Measurements from ENCODE around the gene DNMT1.
"Not testable (repeated sequence)": the region's sequence is repeated elsewhere in the genome, so short reads cannot be mapped to it uniquely, and the experiment has no call there.

DNMT1 gene

DNA sequence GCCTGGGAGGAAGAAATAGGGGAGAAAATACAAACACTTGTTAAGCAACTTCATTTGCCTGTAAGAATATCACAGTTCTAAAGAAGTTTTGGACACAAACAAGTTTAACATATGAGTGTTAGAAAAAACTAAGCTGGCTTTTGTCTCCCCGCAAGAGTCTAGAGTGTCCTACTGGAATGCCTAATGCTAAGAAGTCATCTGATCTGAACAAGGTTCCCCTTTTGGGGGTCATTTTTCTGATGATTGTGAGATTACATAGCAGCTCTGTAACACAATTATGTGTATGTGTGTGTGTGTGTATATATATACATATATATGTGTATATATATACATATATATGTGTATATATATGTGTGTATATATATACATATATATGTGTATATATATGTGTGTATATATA, 12.7 kb downstream of the DNMT1 start:
- DNase-seq (ENCODE audit: low spot score), result no peak

GRCh38 chr19:10180459-10180858, 14.3 kb downstream of the DNMT1 start:
- DNase-seq (ENCODE audit: low spot score), result no peak

DNA sequence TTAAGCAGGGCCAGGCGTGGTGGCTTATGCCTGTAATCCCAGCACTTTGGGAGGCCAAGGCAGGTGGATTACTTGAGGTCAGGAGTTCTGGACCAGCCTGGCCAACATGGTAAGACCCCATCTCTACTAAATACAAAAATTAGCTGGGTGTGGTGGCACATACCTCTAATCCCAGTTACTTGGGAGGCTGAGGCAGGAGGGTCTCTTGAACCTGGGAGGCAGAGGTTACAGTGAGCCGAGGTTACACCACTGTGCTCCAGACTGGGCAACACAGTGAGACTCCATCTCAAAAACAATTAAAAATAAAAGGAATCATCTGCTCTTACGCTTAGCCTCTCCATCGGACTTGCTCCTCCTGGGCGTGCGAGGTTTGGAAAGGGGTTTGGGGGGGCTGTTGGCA, 14.7 kb downstream of the DNMT1 start:
- not testable (repeated sequence) for DNase-seq (ENCODE audit: low spot score)

- no peak for DNase-seq (ENCODE audit: low spot score)
These were observed 21.2 kb downstream of the DNMT1 start for GRCh38 chr19:10173527-10173926.

- DNase-seq (ENCODE audit: low spot score), result no peak
These were observed 26.3 kb downstream of the DNMT1 start for GRCh38 chr19:10168386-10168948.

DNA sequence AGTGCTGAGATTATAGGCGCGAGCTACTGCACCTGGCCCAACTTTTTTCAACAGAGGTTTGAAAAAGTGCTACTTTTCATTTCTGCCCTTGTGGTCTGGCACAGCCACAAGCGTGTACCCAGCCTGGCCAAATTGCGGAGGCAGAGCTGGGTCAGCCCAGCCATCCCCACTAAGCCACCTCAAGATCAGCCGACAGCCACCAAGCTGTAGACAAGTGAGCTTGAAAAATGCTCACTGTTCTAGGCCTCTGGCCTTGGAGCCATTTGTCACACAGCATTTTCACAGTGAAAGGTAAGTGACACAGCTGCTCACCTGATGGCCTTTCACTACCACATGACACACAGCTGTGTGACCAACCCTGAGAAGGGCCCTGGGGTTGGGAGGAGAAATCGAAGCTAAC, 27.3 kb downstream of the DNMT1 start:
- DNase-seq (ENCODE audit: low spot score), result no peak

GRCh38 chr19:10166501-10166900, 28.3 kb downstream of the DNMT1 start:
- not testable (repeated sequence) for DNase-seq (ENCODE audit: low spot score)

DNA sequence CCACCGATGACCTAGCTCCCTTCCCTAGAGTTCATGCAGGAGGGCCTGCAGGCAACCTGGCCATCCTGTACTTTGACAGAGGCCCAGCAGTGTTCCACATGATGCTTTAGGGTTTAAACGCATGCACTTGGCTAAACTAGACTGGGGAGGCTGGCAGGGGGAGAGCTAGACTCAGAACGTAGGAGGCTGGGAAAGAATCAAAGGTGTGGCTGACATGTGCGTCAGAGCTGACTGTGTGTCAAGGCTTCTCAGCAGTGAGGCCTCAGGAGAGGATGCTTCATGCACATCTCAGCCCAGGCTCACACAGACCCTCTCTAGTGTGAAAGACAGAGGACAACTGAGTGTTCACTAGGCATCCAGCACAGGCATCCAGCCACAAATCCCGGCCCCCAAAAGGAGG, 28.7 kb downstream of the DNMT1 start:
- no peak for DNase-seq (ENCODE audit: low spot score)

DNA sequence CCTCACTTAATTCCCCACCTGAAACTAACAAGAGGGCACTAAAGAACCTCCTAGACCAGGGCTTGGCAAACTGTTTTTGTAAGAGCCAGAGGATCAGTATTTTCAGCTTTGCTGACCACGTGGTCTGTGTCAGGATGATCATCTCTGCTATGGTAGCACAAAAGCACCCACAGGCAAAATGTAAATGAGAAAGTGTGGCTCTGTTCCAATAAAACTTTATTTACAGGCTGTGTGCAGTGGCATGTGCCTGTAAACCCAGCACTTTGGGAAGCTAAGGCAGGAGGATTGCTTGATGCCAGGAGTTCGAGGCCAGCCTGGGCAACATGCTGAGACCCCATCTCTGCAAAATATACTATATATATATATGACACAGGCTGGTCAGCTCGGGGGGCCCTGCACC, 31.2 kb downstream of the DNMT1 start:
- DNase-seq (ENCODE audit: low spot score), result no peak

DNA sequence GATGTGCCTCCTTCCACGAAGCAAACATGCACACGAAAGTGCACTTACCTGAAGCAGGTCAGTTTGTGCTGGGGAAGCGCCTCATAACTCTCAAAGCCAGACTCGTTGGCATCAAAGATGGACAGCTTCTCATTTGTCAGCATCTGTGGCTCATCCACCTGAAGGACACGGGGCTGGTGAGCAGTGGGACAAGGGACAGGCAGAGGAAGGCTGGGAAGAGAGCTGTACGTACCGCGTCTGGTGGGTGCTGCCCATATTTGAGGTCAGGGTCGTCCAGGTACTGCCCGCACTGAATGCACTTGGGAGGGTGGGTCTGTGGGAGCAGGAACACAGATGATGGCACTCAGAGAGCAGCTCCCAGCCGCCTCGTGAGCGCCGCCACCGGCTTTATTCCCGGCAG, 35.1 kb downstream of the DNMT1 start:
- no peak for DNase-seq (ENCODE audit: low spot score)

DNA sequence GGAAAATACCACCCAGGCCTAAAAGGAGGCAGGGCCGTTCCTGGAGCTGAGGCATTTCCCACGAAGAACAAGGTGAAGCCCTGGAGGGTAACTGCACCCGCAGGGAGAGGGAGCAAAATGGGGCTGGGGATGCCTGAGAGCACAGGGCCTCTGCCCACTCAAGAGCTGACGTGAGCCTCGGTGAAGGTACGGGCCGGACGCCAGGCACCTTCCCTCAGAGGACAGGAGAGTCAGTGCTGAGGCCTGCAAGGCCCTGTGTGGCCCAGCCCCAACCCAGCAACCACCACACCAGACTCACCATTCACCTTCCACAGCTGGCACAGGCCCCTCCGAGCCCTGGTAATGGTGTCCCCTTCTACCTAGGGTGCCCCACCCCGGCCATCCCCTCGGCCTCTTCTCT, 36.3 kb downstream of the DNMT1 start:
- DNase-seq (ENCODE audit: low spot score), result no peak

DNA sequence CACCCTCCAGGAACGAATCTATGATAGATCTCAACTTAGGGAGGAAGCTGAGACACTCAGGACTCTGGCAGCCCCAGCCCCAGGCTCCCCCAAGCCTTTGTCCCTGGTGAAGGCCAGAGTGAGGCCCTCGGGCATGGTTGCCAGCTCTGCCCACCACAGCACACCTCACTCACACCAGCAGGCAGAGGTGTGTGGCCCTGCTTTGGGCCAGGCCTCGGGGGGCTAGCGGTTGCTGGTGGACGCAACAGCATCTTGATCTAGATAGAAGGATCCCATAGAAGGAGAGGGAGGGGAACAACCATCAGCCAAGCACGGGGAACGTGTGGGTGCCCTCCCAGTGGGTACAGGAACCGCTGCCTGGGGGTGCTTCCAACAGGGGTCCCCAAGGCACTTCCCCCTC, 36.7 kb downstream of the DNMT1 start:
- DNase-seq (ENCODE audit: low spot score), result no peak

DNA sequence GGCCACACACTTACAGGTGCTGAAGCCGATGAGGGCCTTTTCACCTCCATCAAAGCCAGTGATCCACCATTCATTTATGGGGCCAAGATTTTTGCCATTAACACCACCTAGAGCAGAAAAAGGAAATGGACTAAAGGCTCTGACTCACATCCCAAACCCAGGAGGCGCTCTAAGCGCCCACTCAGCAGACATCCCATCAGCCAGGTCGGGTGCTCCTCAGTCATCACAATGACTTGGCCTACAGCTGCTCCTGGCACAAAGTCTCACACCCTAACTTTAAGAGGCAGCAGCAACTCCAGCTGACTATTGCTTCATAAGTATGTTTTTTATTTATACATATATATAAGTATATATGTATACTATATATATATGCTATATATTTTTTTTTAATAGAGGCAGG, 38.9 kb downstream of the DNMT1 start:
- no peak for DNase-seq (ENCODE audit: low spot score)

GRCh38 chr19:10152100-10152499, 42.7 kb downstream of the DNMT1 start:
- no peak for DNase-seq (ENCODE audit: low spot score)

- no peak for DNase-seq (ENCODE audit: low spot score)
These were observed 43.2 kb downstream of the DNMT1 start for GRCh38 chr19:10151521-10151920.

GRCh38 chr19:10149427-10149826, 45.3 kb downstream of the DNMT1 start:
- DNase-seq (ENCODE audit: low spot score), result no peak

- DNase-seq (ENCODE audit: low spot score), result no peak
These were observed 48.6 kb downstream of the DNMT1 start for GRCh38 chr19:10146142-10146541.

- DNase-seq (ENCODE audit: low spot score), result no peak
These were observed 49.7 kb downstream of the DNMT1 start for GRCh38 chr19:10145031-10145430.

GRCh38 chr19:10144361-10144760, 50.4 kb downstream of the DNMT1 start:
- DNase-seq (ENCODE audit: low spot score), result no peak

DNA sequence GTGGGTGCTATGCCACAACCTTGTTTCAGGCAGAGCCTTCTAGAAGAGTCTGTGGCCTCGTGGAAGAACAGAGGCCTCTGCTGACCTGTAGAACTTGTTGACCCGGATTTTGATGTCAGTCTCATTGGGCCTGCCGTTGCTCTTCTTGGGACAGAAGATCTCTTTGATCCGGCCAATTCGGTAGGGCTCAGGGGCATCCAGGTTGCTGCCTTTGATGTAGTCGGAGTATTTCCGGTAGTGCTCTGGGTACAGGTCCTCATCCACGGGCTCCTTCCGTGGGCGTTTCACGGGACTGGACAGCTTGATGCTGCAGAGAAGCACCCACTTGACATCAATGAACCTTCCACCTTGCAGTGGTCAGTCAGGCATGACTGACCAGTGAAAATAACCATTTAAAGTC, 51.1 kb downstream of the DNMT1 start:
- no peak for DNase-seq (ENCODE audit: low spot score)

DNA sequence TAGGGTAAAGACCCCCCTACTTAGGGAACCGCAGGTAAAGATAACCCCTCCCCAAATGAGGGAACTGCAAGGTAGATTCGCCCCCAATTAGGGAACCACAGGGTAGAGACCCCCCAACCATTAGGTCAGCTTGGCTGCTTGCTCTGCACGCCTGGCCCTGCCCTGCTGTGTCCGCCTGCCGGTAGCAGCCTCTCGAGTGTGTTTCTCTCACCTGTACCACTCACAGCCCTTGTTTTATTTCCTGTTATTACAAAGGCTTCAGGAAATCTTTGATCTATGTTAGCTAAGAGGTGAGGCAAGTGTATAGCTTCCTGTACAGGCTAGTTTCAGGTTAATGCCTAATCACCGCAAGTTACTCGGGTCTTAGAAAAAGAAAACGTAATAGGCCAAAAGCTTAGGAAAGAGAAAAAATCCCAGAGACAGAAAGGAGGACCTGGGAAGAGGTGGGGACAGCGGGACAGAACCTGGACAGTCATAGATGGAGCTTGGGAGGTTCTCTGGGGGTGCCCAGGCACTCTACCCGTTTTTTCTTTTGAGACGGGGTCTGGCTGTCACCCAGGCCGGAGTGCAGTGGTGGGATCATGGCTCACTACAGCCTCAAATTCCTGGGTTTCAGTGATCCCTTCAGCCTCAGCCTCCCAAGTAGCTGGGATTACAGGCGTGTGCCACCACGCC, 51.9 kb downstream of the DNMT1 start:
- no peak for DNase-seq (ENCODE audit: low spot score)

GRCh38 chr19:10141973-10142372, 52.8 kb downstream of the DNMT1 start:
- DNase-seq (ENCODE audit: low spot score), result no peak

DNA sequence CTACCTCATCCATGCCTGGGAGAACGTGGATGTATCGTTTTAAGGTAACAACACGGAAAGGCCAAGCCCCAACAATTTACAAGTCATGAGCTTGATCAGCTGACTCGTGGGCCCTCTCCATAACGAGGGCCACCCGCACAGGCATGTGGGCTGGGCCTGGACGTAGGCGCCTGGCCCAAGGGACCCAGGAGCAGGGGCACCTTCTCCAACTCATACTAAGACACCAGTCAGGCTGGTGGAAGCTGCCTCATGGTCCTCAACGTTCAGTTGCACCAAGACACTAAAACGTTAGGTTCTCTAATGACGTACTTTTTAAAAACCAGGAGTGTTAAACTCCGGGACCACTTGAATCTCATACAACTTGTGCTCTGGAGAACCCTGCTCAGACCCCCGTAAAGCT, 53.3 kb downstream of the DNMT1 start:
- no peak for DNase-seq (ENCODE audit: low spot score)

GRCh38 chr19:10139952-10140351, 54.8 kb downstream of the DNMT1 start:
- no peak for DNase-seq (ENCODE audit: low spot score)
